PC-3 (cell line): Measurements from ENCODE around the gene MLIP.

Experiments
- EZH2 ChIP-seq: fragments of 300-600 bp; sonication (generic); IDR thresholded peaks from one replicate; pipeline ENCODE4 v1.6.1; 2017; ENCODE audit warnings: antibody characterized with exemption, mild to moderate bottlenecking, low read length; ENCODE audit not compliant: unreplicated experiment
- EZH2phosphoT487 ChIP-seq: fragments of 300-600 bp; sonication (generic); IDR thresholded peaks from 2 replicates; pipeline ENCODE4 v1.6.1; 2018; ENCODE audit warnings: mild to moderate bottlenecking, antibody characterized with exemption, low read length, borderline replicate concordance
- TF ChIP-seq, protein P1 (sequence below): fragments of 300-600 bp; sonication (generic); conservative IDR thresholded peaks from 2 replicates; pipeline ENCODE4 v1.5.1; 2017; ENCODE audit warnings: antibody characterized with exemption, low read depth, mild to moderate bottlenecking, low read length

- TF ChIP-seq EZH2phosphoT487 (no peak), EZH2 (no peak)
- TF ChIP-seq, protein P1, sequence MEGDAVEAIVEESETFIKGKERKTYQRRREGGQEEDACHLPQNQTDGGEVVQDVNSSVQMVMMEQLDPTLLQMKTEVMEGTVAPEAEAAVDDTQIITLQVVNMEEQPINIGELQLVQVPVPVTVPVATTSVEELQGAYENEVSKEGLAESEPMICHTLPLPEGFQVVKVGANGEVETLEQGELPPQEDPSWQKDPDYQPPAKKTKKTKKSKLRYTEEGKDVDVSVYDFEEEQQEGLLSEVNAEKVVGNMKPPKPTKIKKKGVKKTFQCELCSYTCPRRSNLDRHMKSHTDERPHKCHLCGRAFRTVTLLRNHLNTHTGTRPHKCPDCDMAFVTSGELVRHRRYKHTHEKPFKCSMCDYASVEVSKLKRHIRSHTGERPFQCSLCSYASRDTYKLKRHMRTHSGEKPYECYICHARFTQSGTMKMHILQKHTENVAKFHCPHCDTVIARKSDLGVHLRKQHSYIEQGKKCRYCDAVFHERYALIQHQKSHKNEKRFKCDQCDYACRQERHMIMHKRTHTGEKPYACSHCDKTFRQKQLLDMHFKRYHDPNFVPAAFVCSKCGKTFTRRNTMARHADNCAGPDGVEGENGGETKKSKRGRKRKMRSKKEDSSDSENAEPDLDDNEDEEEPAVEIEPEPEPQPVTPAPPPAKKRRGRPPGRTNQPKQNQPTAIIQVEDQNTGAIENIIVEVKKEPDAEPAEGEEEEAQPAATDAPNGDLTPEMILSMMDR = no peak
Observed at GRCh38 chr6:54214286-54214685, 103.0 kb downstream of the MLIP start.
